ENCODE data around the gene EIF3J. TPM values are rescaled to one million over a fixed set of nuclear protein-coding genes. Genes with fewer than 3 reads are reported as not detected.

The EIF3J gene
- 43.8 and 46.8 TPM in 2 replicates for total RNA-seq

GRCh38 chr15:44536962-44537734 lies at the start of gene EIF3J:
EIF3J (plus strand) TSS chr15:44537147; CDS start chr15:44537195, 48 bp downstream.

Other genes with a start within 250 kb of the EIF3J start
- 172 and 239 TPM in 2 replicates for gene GOLM2, start 248.4 kb upstream of the EIF3J start, total RNA-seq
- gene CTDSPL2, start 109.5 kb upstream of the EIF3J start, total RNA-seq, result 82.8 and 95.3 TPM in 2 replicates
- 78.8 and 85.9 TPM in 2 replicates for gene SPG11, start 126.5 kb downstream of the EIF3J start, total RNA-seq
- 0.78 and 0.86 TPM in 2 replicates for gene PATL2, start 174.2 kb downstream of the EIF3J start, total RNA-seq
- 1,905 and 4,425 TPM in 2 replicates for gene B2M, start 174.4 kb downstream of the EIF3J start, total RNA-seq
- 14.0 and 17.6 TPM in 2 replicates for gene TRIM69, start 199.4 kb downstream of the EIF3J start, total RNA-seq